Measurements from ENCODE around the gene NOP56.
"Not testable (repeated sequence)": the region's sequence is repeated elsewhere in the genome, so short reads cannot be mapped to it uniquely, and the experiment has no call there.

Gene NOP56

DNA sequence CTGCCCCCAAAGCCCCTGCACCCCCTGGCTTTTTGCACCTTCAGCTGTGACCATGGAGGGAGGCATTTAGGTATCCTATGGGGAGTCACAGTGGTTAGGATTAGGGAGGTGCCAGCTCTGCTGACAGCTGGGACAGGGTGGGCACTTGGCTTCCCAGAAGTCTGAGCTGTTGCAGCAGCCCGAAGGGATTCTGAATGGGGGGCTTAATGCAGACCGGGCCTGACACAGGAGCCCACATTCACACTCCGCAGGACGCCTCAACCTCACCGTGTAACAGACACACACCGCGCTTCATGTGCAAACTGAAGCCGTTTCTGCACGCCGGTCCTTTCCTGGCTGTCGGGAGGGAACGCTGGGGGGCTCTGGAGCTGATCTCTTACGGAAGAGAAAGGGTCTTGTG, 42.1 kb downstream of the NOP56 start:
- Histone ChIP-seq H3K36me3 (ENCODE audit: control insufficient read depth, insufficient read depth, low read length) (no peaks in the 10 kb centered on the region), H3K27ac (ENCODE audit: low read depth, low read length, severe bottlenecking) (no peak overlapping the region), H3K4me3 (ENCODE audit: extremely low read depth, insufficient read depth, low read length, poor library complexity, severe bottlenecking) (peak overlapping the region; percentile 21), H3K4me1 (ENCODE audit: control insufficient read depth, insufficient read depth, low read length, poor library complexity, severe bottlenecking) (peaks cover 3% of the 10 kb centered on the region), H3K9me3 (ENCODE audit: control insufficient read depth, low read length) (no peaks in the 10 kb centered on the region)
- WGBS, 2 experiments (ENCODE audit: insufficient coverage in 2 of 2) = 0 to 7% methylated on average over 2 to 3 of the region's 13 CpGs

- 56 to 59% methylated on average over 11 to 13 of the region's 13 CpGs for WGBS, 2 experiments (ENCODE audit: insufficient coverage in 2 of 2)
- Histone ChIP-seq H3K4me1 (ENCODE audit: control insufficient read depth, insufficient read depth, low read length, poor library complexity, severe bottlenecking) (peaks cover 3% of the 10 kb centered on the region), H3K4me3 (ENCODE audit: extremely low read depth, insufficient read depth, low read length, poor library complexity, severe bottlenecking) (no peak overlapping the region), H3K9me3 (ENCODE audit: control insufficient read depth, low read length) (no peaks in the 10 kb centered on the region), H3K36me3 (ENCODE audit: control insufficient read depth, insufficient read depth, low read length) (no peaks in the 10 kb centered on the region), H3K27ac (ENCODE audit: low read depth, low read length, severe bottlenecking) (no peak overlapping the region)
Measured at GRCh38 chr20:2695206-2695983, 43.0 kb downstream of the NOP56 start.

- not testable (repeated sequence) for H3K27ac ChIP-seq (ENCODE audit: low read depth, low read length, severe bottlenecking); H3K9me3 ChIP-seq (ENCODE audit: control insufficient read depth, low read length); H3K4me1 ChIP-seq (ENCODE audit: control insufficient read depth, insufficient read depth, low read length, poor library complexity, severe bottlenecking); H3K4me3 ChIP-seq (ENCODE audit: extremely low read depth, insufficient read depth, low read length, poor library complexity, severe bottlenecking); H3K36me3 ChIP-seq (ENCODE audit: control insufficient read depth, insufficient read depth, low read length)
- 91 to 95% methylated on average over 7 of the region's 12 CpGs for WGBS, 2 experiments (ENCODE audit: insufficient coverage in 2 of 2)
Measured at GRCh38 chr20:2695984-2696525, 43.6 kb downstream of the NOP56 start.

DNA sequence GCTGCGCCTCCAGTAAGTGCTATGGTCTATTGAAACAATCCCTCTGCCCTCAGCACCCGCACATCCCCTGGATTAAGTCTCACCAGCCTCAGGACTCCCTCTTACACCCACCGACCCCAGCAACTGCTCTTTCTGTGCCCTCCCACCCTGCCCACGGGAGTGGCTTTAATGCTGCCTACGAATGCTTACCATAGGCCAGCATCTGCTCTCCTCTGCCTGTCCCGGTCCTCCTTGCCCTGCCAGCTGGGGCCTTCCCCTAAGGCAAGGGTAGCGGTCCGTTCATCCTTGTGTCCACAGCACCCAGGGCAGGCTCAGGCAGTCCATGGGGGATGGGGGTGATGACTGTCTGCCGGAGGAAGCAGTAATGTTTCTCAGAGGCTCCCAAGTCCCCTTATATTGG, 44.2 kb downstream of the NOP56 start:
- Histone ChIP-seq H3K9me3 (ENCODE audit: control insufficient read depth, low read length) (no peaks in the 10 kb centered on the region), H3K27ac (ENCODE audit: low read depth, low read length, severe bottlenecking) (no peak overlapping the region), H3K36me3 (ENCODE audit: control insufficient read depth, insufficient read depth, low read length) (no peaks in the 10 kb centered on the region), H3K4me3 (ENCODE audit: extremely low read depth, insufficient read depth, low read length, poor library complexity, severe bottlenecking) (no peak overlapping the region), H3K4me1 (ENCODE audit: control insufficient read depth, insufficient read depth, low read length, poor library complexity, severe bottlenecking) (peaks cover 7% of the 10 kb centered on the region)
- WGBS, 2 experiments (ENCODE audit: insufficient coverage in 2 of 2) = 90 to 94% methylated on average over 5 to 8 of the region's 9 CpGs

- Histone ChIP-seq H3K4me3 (ENCODE audit: extremely low read depth, insufficient read depth, low read length, poor library complexity, severe bottlenecking) (no peak overlapping the region), H3K4me1 (ENCODE audit: control insufficient read depth, insufficient read depth, low read length, poor library complexity, severe bottlenecking) (peaks cover 7% of the 10 kb centered on the region), H3K9me3 (ENCODE audit: control insufficient read depth, low read length) (no peaks in the 10 kb centered on the region), H3K27ac (ENCODE audit: low read depth, low read length, severe bottlenecking) (no peak overlapping the region), H3K36me3 (ENCODE audit: control insufficient read depth, insufficient read depth, low read length) (no peaks in the 10 kb centered on the region)
- WGBS, 2 experiments (ENCODE audit: insufficient coverage in 2 of 2) = 29 to 58% methylated on average over 1 to 2 of the region's 3 CpGs
Measured at GRCh38 chr20:2697768-2698167, 45.3 kb downstream of the NOP56 start.

GRCh38 chr20:2698186-2698817, 45.9 kb downstream of the NOP56 start:
- WGBS, 2 experiments (ENCODE audit: insufficient coverage in 2 of 2) = 83 to 94% methylated on average over 2 to 3 of the region's 4 CpGs
- no peaks in the 10 kb centered on the region for H3K36me3 ChIP-seq (ENCODE audit: control insufficient read depth, insufficient read depth, low read length)
- H3K4me3 ChIP-seq (ENCODE audit: extremely low read depth, insufficient read depth, low read length, poor library complexity, severe bottlenecking) = no peak overlapping the region
- H3K9me3 ChIP-seq (ENCODE audit: control insufficient read depth, low read length) = no peaks in the 10 kb centered on the region
- H3K4me1 ChIP-seq (ENCODE audit: control insufficient read depth, insufficient read depth, low read length, poor library complexity, severe bottlenecking) = peaks cover 7% of the 10 kb centered on the region
- H3K27ac ChIP-seq (ENCODE audit: low read depth, low read length, severe bottlenecking) = no peak overlapping the region

DNA sequence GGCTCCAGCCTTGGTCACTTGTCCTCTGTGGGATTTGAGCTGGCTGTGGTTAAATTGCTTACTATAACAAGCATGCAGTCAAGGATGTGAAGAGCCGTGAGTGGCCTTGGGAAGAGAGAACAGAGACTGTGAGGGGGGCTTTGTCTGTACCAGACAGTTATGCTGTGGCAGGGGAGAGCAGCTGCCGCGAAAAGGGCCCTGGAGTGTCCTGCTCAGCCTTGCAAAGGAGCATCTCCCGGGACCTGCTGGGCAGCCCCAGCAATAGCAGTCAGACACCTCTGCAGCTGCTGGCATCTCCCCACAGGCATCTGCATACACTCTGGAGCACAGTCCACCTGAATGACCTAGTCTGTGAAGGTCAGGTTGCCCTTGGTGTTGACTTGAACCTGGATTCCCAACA, 46.5 kb downstream of the NOP56 start:
- H3K9me3 ChIP-seq (ENCODE audit: control insufficient read depth, low read length) = no peaks in the 10 kb centered on the region
- H3K4me3 ChIP-seq (ENCODE audit: extremely low read depth, insufficient read depth, low read length, poor library complexity, severe bottlenecking) = no peak overlapping the region
- no peaks in the 10 kb centered on the region for H3K36me3 ChIP-seq (ENCODE audit: control insufficient read depth, insufficient read depth, low read length)
- no peak overlapping the region for H3K27ac ChIP-seq (ENCODE audit: low read depth, low read length, severe bottlenecking)
- whole genome bisulfite sequencing, 2 experiments (ENCODE audit: insufficient coverage in 2 of 2) = 73 to 81% methylated on average over 4 of the region's 4 CpGs
- H3K4me1 ChIP-seq (ENCODE audit: control insufficient read depth, insufficient read depth, low read length, poor library complexity, severe bottlenecking) = peaks cover 7% of the 10 kb centered on the region

DNA sequence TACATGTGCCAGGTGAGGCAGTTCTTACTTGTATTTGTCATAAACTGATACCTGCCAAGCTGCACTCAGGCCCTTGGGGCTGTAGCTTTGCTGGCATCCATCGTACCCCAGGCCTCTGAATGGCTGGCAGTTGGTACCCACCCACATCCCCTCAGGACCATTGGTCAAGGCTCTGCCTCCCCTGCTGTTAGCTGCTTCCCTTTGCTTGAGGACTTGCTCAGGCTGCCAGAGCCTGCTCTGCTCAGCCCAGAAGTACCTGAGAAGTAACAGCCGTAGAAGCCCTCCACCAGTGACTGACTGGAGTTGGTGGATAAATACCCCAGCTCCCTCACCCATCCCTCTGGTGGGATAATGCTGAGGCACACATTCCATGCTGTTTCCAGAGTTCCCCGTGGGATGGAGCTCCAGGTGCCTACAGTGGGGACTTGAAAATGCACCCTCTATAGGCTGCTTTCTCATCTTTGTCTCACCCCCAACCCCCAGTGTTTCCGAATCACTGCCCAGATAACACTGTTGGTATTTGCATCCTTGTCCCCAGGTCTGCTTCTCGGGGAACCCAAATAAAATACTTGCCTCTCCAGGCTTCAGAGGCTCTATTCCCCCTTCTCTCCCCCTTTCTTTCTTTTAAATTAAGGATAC, 47.5 kb downstream of the NOP56 start:
- H3K9me3 ChIP-seq (ENCODE audit: control insufficient read depth, low read length) = no peaks in the 10 kb centered on the region
- no peak overlapping the region for H3K4me3 ChIP-seq (ENCODE audit: extremely low read depth, insufficient read depth, low read length, poor library complexity, severe bottlenecking)
- H3K4me1 ChIP-seq (ENCODE audit: control insufficient read depth, insufficient read depth, low read length, poor library complexity, severe bottlenecking) = peaks cover 7% of the 10 kb centered on the region
- H3K36me3 ChIP-seq (ENCODE audit: control insufficient read depth, insufficient read depth, low read length) = no peaks in the 10 kb centered on the region
- H3K27ac ChIP-seq (ENCODE audit: low read depth, low read length, severe bottlenecking) = no peak overlapping the region
- WGBS, 2 experiments (ENCODE audit: insufficient coverage in 2 of 2) = 68 to 76% methylated on average over 4 to 5 of the region's 5 CpGs

GRCh38 chr20:2700913-2701620, 48.6 kb downstream of the NOP56 start:
- H3K4me1 ChIP-seq (ENCODE audit: control insufficient read depth, insufficient read depth, low read length, poor library complexity, severe bottlenecking) = peaks cover 4% of the 10 kb centered on the region
- H3K9me3 ChIP-seq (ENCODE audit: control insufficient read depth, low read length) = no peaks in the 10 kb centered on the region
- H3K36me3 ChIP-seq (ENCODE audit: control insufficient read depth, insufficient read depth, low read length) = no peaks in the 10 kb centered on the region
- H3K27ac ChIP-seq (ENCODE audit: low read depth, low read length, severe bottlenecking) = no peak overlapping the region
- H3K4me3 ChIP-seq (ENCODE audit: extremely low read depth, insufficient read depth, low read length, poor library complexity, severe bottlenecking) = no peak overlapping the region
- 33 to 45% methylated on average over 9 of the region's 9 CpGs for WGBS, 2 experiments (ENCODE audit: insufficient coverage in 2 of 2)

DNA sequence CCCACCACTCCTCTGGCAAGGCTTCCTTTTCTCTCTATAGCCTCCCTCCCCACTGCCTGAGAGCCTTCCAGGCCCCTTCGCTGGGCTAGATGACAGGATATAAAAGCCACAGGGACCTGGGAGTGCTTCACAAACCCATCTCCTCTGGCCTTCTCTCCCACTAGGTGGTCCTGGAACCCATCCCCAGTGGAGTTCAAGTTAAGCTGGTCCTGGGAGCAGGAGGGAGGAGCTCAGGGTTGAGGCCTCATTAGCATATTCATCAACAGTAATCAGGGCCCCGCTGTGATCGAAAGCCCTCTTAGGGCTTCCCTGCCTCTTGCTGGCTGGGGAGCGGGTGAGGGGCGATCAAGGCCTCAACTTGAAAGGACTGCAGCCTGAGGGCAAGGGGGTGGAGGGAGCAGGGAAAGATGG, 49.2 kb downstream of the NOP56 start:
- Histone ChIP-seq H3K4me3 (ENCODE audit: extremely low read depth, insufficient read depth, low read length, poor library complexity, severe bottlenecking) (no peak overlapping the region), H3K4me1 (ENCODE audit: control insufficient read depth, insufficient read depth, low read length, poor library complexity, severe bottlenecking) (peaks cover 4% of the 10 kb centered on the region), H3K27ac (ENCODE audit: low read depth, low read length, severe bottlenecking) (no peak overlapping the region), H3K9me3 (ENCODE audit: control insufficient read depth, low read length) (no peaks in the 10 kb centered on the region), H3K36me3 (ENCODE audit: control insufficient read depth, insufficient read depth, low read length) (no peaks in the 10 kb centered on the region)
- 0 to 25% methylated on average over 2 to 3 of the region's 5 CpGs for WGBS, 2 experiments (ENCODE audit: insufficient coverage in 2 of 2)
